Fibroblast of skin of left quadriceps (primary cell): ENCODE data around the gene IGSF6.
"Not testable (repeated sequence)": the region's sequence is repeated elsewhere in the genome, so short reads cannot be mapped to it uniquely, and the experiment has no call there.

Experiments
- DNase-seq, 2 experiments: peaks; one replicate each; pipeline ENCODE4 v3.0.0-alpha.2; 2013; ENCODE audit warnings: low read depth in 2 of 2

IGSF6 gene, protein sequence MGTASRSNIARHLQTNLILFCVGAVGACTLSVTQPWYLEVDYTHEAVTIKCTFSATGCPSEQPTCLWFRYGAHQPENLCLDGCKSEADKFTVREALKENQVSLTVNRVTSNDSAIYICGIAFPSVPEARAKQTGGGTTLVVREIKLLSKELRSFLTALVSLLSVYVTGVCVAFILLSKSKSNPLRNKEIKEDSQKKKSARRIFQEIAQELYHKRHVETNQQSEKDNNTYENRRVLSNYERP

DNA sequence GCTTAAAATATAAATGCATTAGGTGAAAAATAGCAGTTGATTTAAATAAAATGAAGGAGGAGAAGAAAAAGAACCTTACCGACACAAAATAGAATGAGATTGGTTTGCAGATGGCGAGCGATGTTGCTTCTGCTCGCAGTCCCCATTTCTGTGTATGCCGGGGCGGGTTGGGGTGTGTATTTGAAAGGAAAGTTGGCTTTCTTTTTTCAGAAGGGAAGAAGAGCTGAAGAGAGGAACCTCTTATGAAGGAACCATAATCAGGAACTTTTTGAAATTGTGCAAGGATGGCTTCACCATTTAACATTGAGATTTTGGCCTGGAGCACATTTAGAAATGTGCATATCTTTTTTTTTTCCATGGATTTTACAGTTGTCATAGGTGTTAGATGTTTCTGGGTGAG lies at the start of gene IGSF6:
TSS of gene IGSF6 (minus strand) at position 156 of the 400 bp plus-strand sequence. CDS start at position 146, 10 bp downstream.
- DNase-seq = no peak

DNA sequence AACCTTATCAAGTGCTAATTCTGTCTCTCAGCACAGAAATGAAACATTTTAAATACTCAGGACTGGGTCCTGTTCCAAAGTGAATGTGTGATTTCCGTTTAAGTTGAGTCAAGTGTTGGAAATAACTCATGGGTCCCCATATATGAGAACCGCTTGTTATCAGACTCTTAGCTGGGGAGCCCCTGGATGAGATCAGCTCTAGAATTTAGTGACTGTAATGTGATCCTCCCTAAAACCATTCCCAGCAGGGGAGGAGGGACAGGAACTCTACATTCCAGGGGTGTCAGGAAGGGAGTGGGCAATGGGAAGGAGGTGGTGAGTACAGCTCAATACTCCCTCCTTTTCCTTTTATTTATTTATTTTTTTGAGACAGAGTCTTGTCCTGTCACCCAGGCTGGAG lies 48.9 kb upstream of the IGSF6 start:
- DNase-seq = no peak

DNA sequence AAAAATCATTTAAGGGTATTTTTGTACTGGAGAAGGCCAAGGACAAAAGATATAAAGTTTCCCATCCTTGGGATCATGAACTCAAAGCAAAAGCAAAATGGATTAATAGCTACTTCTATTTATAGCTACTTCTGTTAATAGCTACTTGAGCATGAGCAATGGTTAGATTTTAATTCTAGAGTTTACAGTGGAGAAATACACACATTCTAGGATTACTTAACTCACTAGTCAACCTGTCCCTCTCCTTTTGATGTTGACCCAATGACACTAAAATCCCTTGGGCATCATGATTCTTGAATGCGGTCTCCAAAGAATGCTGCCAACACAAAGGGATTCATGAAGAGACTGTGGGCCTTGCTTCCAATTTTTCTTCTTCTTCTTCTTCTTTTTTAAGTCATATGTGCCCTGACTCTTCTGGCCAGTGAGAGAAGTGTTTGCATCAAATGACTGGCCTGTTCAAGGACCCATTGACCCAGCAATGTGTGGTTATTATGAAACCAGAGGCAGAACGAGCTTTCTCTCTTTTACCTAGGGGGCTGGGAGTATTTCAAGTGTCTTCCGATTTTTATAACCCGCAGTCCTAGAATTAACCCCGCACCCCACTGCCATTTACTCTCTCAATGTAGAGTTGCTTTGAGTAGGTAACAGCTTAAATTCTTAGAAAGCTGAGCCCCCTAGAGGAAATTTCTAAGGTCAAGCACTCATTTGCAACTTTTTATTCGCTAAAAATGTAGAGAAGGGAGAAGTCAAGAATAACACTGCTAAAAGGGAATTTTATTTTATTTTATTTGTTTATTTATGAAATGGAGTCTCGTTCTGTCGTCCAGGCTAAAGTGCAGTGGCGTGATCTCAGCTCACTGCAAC lies 46.0 kb upstream of the IGSF6 start:
- no peak for DNase-seq

DNA sequence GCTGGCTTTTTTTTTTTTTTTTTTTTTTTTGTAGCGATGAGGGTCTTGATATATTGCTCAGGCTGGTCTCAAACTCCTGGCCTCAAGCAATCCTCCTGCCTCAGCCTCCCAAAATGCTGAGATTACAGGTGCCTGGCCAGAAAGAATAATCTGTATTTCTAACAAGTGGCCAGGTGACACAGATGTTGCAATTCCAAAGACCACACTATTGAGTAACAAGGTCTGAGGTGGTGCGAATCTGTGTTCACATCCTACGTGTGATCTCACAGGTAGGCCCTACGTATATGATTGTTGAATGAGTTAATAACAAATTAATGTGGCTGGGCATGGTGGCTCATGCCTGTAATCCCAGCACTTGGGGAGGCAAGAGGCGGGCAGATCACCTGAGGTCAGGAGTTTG lies 44.6 kb upstream of the IGSF6 start:
- DNase-seq = no peak

DNA sequence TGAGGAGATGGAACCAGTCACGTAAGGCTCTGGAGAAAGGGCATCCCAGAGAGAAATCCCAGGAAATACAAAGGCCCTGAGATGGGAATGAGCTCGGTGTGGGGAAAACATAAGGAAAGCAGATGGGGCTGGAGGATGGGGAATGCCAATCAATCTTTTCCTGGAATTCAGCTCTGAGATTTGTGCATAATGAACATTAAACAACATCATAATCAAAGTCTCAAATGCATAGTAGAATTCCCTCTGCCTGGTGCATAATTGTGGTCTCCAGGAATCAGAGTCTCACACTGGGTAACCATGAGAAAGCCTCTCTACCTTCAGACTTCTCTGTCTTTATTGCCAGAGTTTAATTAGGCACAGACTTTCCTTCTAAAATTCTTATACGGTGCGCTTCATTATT lies 42.2 kb upstream of the IGSF6 start:
- peak; percentile 28 to 34 for DNase-seq

DNA sequence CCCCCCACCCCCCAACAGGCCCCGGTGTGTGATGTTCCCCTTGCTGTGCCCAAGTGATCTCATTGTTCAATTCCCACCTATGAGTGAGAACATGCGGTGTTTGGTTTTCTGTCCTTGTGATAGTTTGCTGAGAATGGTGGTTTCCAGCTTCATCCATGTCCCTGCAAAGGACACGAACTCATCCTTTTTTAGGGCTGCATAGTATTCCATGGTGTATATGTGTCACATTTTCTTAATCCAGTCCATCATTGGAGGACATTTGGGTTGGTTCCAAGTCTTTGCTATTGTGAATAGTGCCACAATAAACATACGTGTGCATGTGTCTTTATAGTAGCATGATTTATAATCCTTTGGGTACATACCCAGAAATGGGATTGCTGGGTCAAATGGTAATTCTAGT lies 38.6 kb upstream of the IGSF6 start:
- not testable (repeated sequence) for DNase-seq

DNA sequence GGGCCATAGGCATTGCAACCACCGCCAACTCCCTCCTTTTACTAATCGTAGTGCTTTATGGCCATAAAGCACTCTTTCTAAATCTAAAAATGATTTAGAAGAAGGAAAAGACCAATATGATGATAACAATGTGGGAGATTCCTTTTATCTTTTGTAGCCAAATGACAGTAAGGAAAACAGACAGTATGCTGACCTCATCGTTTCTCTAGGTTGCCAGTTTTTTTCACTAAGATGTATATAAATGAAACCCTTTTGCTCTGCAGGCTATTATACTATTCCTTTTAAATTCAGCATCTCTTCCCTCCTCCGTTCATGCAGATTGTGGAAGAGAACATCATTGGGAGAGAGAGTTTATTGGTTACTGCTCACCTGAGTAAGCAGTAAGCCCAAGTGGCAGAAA lies 36.7 kb upstream of the IGSF6 start:
- DNase-seq = no peak

DNA sequence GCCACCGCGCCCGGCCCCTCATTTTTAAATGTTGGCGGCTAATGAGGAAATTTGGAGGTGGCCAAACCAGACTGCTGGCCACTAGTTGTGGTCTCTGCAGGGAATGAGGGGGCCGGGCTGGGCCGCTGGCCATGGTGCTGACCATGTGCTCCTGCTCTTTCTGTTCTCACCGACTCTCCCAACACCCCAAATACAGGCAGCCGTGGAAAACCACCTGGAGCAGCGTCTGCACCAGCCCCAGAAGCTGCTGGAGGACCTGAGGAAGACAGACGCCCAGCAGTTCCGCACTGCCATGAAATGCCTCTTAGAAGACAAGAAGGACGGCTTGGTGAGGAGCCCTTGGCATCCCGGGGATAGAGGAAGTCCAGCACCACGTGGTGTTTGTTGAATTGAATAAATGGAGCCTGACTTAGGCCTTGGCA lies 32.6 kb upstream of the IGSF6 start:
- no peak for DNase-seq

DNA sequence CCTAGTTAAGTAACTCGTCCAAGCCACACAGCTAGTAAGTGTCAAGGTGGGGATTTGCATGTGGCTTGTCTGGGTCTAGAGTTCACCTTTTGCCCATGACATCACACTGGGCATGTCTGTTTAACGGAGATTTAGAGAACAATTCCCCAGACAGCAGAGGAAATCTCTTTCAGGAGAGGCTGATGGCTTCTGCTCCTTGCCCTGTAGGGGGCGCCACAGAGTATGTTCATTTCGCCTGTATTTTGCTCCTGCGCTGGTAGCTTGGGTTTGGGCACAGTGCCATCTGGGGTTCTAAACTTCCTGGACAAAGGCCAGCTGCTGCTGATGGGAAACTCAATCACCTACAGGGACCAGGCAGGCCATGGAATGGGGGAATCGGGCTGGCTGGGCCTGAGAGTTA lies 31.8 kb upstream of the IGSF6 start:
- no peak for DNase-seq

DNA sequence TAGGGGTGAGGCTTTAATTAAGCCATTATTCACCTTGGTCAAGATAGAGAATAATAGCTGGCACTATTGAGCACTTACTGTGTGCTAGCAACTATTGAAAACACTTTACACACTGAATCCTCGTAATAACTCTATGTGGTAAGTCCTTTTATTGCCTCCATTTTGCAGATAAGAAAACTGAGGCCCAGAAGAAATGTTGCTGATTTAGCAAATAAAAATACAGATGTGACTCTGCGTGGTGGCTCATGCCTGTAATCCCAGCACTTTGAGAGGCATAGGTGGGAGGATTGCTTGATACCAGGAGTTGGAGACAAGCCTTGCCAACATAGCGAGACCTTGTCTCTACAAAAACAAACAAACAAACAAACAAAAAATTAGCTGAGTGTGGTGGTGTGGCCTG lies 30.8 kb upstream of the IGSF6 start:
- DNase-seq = no peak

DNA sequence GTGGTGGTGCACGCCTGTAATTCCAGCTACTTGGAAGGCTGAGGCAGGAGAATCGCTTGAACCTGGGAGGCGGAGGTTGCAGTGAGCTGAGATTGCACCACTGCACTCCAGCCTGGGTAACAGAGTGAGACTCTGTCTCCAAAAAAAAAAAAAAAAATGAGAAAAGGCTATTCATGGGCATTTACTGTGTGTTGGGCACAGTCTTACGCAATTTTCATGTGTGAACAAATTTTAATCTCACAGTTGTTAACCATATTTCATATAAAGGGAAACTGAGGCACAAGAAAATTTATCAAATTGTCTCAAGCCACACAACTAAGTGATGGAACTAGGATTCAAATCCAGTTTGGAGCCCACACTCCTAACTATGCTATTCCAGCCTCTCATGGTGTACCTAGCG lies 28.3 kb upstream of the IGSF6 start:
- not testable (repeated sequence) for DNase-seq

DNA sequence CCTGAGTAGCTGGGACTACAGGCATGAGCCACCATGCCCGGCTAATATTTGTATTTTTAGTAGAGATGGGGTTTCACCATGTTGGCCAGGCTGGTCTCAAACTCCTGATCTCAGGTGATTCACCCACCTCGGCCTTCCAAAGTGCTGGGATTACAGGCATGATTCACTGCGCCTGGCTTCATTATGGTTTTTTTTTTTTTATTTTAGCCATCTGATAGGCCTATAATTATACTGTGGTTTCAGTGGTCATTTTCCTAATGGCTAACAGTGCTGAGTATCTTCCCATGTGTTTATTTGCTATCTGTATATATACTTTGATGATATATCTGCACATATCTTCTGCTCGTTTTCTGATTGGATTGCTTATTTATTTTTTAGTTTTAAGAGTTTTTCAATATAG lies 22.0 kb upstream of the IGSF6 start:
- DNase-seq = not testable (repeated sequence)

DNA sequence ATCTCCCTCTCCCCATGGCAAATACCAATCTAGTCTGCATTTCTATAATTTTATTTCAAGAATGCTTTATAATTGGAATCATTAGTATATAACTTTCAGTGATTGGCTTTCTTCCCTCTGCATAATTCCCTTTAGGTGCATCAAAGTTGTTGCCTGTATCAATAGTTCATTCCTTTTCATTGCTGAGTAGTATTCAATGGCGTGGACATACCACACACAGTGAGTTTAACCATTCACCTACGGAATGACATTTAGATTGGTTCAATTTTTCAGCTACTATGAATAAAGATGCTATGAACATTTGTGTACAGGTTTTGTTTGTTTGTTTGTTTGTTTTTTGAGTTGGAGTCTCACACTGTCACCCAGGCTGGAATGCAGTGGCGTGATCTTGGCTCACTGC lies 21.1 kb upstream of the IGSF6 start:
- DNase-seq = no peak

DNA sequence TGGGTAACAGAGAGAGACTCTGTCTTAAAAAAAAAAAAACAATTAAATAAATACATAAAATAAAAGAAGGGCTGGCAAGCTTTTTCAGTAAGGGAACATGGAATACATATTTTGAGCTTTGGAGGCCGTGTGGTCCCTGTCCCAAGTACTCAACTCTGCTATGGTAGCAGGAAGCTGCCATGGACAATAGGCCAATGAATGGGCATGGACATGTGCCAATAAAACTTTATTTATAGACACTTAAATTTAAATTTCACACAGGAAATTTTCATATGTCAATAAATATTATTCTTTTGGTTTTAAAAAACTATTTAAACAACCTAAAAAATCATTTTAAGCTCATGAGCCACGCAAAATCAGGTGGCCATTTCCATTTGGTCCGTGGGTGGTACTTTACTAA lies 15.2 kb upstream of the IGSF6 start:
- no peak for DNase-seq

DNA sequence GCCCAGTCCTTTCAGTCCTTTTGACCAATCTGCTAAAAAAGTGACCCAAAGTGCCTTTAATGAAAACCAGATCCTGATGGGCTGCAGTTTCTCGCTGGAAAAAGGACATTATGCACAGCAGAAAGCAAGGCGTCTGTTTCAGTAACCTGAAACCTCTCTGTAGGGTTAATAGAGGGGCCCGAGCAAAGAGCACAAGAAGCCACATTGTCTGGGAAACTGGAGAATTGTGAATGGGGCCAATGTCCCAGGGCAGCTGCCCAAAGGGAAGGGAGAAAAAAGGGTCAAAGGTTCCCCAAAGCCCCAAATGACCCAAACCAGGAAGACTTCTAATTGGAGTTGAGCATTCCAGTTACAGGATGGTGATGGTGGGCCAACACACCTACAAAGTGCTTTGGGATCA lies 14.4 kb upstream of the IGSF6 start:
- no peak for DNase-seq

DNA sequence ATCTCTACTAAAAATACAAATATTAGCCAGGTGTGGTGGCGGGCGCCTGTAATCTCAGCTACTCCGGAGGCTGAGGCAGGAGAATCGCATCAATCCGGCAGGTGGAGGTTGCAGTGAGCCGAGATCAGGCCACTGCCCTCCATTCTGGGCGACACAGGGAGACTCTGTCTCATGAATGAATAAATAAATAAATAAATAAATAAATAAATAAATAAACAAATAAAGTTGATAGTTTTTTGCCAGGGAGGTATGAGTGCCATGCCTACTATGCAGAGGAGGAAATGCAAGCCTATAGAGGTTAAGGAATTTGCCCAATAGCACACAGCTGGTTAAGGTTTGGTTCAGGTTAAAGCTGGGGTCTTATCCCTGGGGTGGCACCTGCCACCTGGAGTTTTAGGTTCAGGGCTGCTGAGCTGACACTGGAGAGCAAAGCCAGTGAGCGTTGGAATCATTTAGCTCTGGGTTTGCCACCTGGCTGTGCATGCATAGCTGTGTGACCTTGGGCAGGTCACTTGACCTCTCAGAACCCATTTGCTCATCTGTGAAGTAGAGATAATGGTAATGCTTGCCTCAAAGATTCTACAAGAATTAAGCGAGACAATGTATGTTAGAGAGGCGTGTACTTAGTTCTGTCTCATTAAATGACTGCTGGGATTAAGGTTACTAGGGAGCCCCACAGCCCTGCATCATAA lies 12.5 kb upstream of the IGSF6 start:
- DNase-seq = no peak

DNA sequence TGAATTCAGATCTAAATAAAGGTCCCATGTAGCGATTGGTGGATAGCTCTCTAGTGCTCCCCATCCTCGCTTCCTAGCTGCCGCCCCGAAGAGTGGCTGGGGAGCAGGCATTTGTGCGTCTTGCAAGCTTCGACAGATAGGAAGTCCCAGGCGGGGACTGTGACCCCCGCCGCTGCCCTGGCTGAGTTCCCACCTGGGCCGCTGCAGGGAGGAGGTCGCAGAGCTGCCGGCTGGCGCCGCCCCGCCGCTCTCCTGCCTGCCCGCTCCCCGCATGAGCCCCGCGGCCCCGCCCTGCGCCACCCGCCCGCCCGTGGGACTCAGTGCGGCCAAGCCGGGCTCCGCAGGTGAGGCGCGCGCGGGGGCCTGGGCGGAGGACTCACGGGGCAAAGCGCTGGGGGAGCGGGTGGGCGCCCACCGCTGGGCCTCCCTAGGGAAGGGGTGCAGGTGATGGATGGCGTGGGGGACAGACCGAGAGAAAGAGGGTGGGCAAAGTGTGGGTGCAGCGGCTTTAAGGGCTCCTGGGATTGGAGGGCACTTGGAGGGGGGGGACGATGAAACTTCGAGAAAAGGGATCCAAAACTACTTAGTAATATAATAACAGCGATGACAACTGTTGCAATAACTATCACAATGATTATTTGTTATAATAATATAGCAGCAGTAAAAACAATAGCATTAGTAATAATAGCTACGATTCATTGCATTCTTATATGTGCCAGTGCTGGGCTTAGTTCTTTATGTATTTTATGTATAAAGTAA lies 11.7 kb upstream of the IGSF6 start, which contains the start of gene OTOA:
TSS of gene OTOA (plus strand) at position 80 of the 759 bp plus-strand sequence. CDS start 14,547 bp downstream, outside the sequence.
- no peak for DNase-seq

DNA sequence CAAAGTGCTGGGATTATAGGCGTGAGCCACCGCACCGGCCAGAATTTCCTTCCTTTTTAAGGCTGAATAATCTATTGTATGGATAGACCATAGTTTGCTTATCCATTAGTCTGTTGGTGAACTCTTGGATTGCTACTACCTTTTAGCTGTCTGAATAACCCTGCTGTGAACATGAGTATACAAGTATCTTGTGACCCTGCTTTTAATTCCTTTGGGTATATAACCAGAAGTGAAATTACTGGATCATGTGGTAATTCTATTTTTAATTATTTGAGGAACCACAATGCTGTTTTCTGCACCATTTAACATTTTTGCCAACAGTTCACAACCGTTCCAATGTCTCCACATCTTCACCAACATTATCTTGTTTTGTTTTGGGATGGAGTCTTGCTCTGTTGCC lies 6.7 kb upstream of the IGSF6 start:
- no peak for DNase-seq

DNA sequence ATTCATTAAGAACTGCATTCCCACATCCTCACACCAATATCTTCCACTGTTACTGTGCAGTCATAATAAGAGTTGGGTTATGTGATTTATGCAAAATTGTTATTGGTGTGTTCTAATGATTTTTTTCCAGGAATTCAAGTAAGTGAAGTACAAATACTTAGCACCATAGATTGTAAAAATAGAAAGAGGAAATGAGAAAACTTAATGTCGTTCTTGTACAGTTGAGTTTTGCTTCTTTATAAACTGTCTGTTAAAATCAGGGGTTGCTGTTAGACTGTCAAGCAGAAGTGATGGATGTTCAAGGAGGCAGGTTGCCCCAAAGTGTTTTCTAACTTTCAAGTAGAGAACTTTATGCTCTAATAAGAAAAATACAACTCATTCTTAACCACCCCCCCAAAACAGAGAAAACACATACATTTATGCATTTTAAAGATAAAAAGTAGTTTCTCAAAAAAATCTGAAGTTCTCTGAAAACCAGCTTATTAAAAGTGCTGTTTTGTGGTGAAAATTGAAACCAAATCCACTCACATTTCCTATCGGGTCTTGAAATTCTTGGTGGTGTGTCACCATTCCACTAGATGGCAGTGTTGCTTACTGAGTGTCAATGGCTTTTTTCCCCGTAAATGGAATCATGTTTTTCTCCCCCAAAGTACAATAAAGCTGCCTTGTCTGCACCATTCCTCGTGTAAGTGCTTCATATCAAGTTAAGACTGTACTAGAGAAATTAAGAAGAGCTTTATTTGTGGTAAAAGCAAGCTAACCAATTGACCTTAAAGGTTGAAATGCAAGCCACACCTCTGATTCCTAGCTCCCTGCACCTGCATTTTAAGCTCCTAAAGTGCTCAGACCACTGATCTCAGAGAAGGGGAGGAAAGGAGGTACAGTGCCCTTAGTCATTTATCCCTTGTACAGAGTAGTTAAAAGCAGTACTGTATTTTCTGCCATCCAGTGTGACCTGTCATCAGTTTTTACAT lies 4.7 kb upstream of the IGSF6 start:
- DNase-seq = peak; percentile 18 to 24

DNA sequence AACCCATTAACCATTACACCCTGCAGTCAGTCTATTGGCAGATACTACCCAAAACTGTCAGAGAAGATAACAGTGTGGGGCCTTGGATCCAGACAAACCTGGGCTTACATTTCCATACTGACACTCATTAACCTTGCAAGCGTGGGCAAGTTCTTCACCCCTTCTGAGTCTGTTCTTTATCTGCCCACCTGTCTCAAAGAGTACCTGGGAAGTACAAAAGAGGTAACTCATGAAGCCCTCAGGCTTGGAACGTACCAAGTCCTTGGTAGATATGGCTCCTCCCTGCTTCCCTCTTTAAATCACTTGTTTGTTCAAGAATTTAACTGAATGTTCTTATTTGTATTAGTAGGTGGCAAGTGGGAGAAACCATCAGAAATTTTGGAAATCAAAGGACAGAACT lies 2.5 kb upstream of the IGSF6 start:
- no peak for DNase-seq

DNA sequence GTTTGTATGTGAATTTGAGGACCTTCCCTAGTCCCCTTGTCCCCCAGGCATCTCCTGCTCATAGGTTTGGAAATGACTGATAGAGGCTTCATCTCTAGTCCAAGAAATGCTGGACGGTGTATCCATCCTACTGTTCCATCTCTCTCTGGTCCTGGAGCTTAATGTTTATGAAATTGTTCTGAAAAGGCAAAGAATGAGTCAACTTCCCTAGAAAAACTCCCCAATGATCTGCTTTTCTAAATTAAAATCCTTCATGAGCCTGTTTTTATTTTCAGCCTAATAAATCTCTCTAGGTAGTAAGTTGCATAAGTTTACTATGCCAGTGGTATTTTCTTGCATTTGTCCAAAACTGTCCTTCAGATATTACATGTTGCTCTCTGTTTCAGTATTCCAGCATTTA lies 2.1 kb upstream of the IGSF6 start:
- DNase-seq = no peak
